Lower leg skin (tissue), 4 donors: ENCODE results near the gene NRSN2. TPM values are rescaled to one million over a fixed set of nuclear protein-coding genes. Genes with fewer than 3 reads are reported as not detected.

Experiments used
- DNase-seq, 2 donors: peaks; one replicate each; pipeline ENCODE4 v3.0.0-alpha.2; 2019; ENCODE audit warnings: low spot score in 2 of 2
- H3K4me3 ChIP-seq: fragments of 200-600 bp; sonication (generic); 2 replicates; pipeline ENCODE4 v1.5.1; 2017; ENCODE audit warnings: mild to moderate bottlenecking, low read depth; ENCODE audit not compliant: poor library complexity, severe bottlenecking
- CTCF ChIP-seq, 3 donors: fragments of 450-650 bp; IDR thresholded peaks; one replicate each; pipeline ENCODE4 v1.5.1; 2016; ENCODE audit warnings: antibody characterized with exemption in 3 of 3, mild to moderate bottlenecking in 3 of 3, moderate library complexity in 2 of 3
- POLR2A ChIP-seq, 2 donors: fragments of 450-650 bp; IDR thresholded peaks; one replicate each; pipeline ENCODE4 v1.6.1; 2016 to 2017; ENCODE audit warnings: antibody characterized with exemption in 2 of 2, mild to moderate bottlenecking in 1 of 2, moderate library complexity in 1 of 2
- WGBS, 2 donors: methylation state at CpG; one replicate each; pipeline ENCODE4 v1.1.5; 2018; 5-methylcytosine and 5-hydroxymethylcytosine counted together
- intact Hi-C: fragments of 100-400 bp; cut with DNase I; formaldehyde crosslinking; loops from one replicate; pipeline ENCODE4 v1.15.0; 2023; ENCODE audit warnings: low total_unique reads
- total RNA-seq, 4 donors: library from RNA; depleted of rRNA; stranded (reverse); fragments of >200 nt; gene quantifications; one replicate each; pipeline ENCODE4 v1.1.0, GENCODE V29; 2016

NRSN2 gene
- total RNA-seq, 4 donors from 2014 or later: 4.4 to 16.6 (median 9.9) TPM

- intact Hi-C loops: no loop called here
- H3K4me3 ChIP-seq: no peak overlapping the region
- TF ChIP-seq POLR2A (IDR thresholded peaks at IDR 0.05) (no peak), CTCF (IDR thresholded peaks at IDR 0.05) (no peak)
- no peak for DNase-seq
- WGBS, 2 donors: 61 to 62% methylated on average over 9 of the region's 9 CpGs
These were observed 18.2 kb downstream of the NRSN2 start for GRCh38 chr20:364905-365794.

GRCh38 chr20:366041-366718 is 19.3 kb downstream of the NRSN2 start:
- TF ChIP-seq POLR2A (IDR thresholded peaks at IDR 0.05) (no peak), CTCF (IDR thresholded peaks at IDR 0.05) (no peak)
- DNase-seq: no peak
- intact Hi-C loops: no loop called here
- no peak overlapping the region for H3K4me3 ChIP-seq
- WGBS, 2 donors: 37 to 41% methylated on average over 7 of the region's 7 CpGs

GRCh38 chr20:366719-367485 is 20.0 kb downstream of the NRSN2 start:
- TF ChIP-seq CTCF (IDR thresholded peaks at IDR 0.05) (no peak), POLR2A (IDR thresholded peaks at IDR 0.05) (no peak)
- intact Hi-C loops: no loop called here
- 67 to 70% methylated on average over 12 to 13 of the region's 13 CpGs for WGBS, 2 donors
- no peak for DNase-seq
- no peak overlapping the region for H3K4me3 ChIP-seq

- intact Hi-C loops: no loop called here
- no peak for DNase-seq
- no peak for TF ChIP-seq POLR2A (IDR thresholded peaks at IDR 0.05)
- TF ChIP-seq CTCF (IDR thresholded peaks at IDR 0.05): no peak
- 60 to 91% methylated on average over 8 of the region's 8 CpGs for WGBS, 2 donors
- no peak overlapping the region for H3K4me3 ChIP-seq
These were observed 20.6 kb downstream of the NRSN2 start for GRCh38 chr20:367486-367887.

- no peak for DNase-seq
- intact Hi-C loops: no loop called here
- TF ChIP-seq CTCF (IDR thresholded peaks at IDR 0.05): no peak
- no peak for TF ChIP-seq POLR2A (IDR thresholded peaks at IDR 0.05)
- H3K4me3 ChIP-seq: no peak overlapping the region
- WGBS, 2 donors: 83 to 100% methylated on average over 4 of the region's 4 CpGs
These were observed 22.0 kb downstream of the NRSN2 start for GRCh38 chr20:368915-369314.
